GM12864 (cell line): ENCODE data around the gene PDGFA.

Source experiments
- DNase-seq: peaks from one replicate; pipeline ENCODE4 v3.0.0-alpha.2; 2011; ENCODE audit warnings: low read depth
- H3K4me3 ChIP-seq: 2 replicates; pipeline ENCODE4 v1.5.1; 2011; ENCODE audit warnings: mild to moderate bottlenecking, low read depth, low read length, control low read depth
- TF ChIP-seq, protein P1 (sequence below): IDR thresholded peaks from 2 replicates; pipeline ENCODE4 v1.5.1; 2011; ENCODE audit warnings: low read depth, mild to moderate bottlenecking, moderate library complexity, low read length, control low read depth, inconsistent platforms; ENCODE audit errors: missing control alignments

The PDGFA gene

DNA sequence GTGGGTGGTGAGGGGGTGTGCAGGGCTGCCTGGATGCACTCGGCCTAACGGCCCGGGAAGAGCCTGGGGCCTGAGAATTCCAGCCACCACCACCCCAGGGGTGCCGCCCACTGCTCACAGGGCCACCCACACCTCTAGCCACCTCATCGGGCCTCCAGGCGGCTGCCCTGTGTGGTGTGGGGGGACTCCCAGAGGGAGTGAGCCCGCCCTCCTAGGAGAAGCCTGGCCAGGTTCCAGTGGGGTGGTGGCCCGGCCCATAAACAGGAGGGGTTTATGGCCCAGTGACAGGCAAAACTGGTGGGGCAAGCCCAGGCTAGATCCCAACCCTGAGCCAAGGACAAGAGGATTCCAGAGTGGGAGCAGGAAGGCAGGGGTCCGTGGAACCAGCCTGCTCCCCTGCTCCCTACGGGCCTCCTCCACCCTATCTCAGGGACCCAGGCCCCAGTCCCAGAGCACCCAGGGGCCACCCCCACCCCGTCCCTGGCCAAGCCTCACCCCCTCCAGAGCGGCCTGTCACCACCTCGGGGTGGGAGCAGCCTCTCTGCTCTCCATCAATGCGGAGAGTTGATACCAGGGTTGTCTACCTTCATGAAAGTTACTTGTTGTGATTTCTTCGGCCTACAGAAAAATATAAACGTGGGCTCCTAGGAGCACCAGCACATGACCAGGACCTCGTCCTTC lies 20.2 kb upstream of the PDGFA start:
- H3K4me3 ChIP-seq = no peak overlapping the region
- no peak for DNase-seq
- TF ChIP-seq, protein P1, sequence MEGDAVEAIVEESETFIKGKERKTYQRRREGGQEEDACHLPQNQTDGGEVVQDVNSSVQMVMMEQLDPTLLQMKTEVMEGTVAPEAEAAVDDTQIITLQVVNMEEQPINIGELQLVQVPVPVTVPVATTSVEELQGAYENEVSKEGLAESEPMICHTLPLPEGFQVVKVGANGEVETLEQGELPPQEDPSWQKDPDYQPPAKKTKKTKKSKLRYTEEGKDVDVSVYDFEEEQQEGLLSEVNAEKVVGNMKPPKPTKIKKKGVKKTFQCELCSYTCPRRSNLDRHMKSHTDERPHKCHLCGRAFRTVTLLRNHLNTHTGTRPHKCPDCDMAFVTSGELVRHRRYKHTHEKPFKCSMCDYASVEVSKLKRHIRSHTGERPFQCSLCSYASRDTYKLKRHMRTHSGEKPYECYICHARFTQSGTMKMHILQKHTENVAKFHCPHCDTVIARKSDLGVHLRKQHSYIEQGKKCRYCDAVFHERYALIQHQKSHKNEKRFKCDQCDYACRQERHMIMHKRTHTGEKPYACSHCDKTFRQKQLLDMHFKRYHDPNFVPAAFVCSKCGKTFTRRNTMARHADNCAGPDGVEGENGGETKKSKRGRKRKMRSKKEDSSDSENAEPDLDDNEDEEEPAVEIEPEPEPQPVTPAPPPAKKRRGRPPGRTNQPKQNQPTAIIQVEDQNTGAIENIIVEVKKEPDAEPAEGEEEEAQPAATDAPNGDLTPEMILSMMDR = no peak

DNA sequence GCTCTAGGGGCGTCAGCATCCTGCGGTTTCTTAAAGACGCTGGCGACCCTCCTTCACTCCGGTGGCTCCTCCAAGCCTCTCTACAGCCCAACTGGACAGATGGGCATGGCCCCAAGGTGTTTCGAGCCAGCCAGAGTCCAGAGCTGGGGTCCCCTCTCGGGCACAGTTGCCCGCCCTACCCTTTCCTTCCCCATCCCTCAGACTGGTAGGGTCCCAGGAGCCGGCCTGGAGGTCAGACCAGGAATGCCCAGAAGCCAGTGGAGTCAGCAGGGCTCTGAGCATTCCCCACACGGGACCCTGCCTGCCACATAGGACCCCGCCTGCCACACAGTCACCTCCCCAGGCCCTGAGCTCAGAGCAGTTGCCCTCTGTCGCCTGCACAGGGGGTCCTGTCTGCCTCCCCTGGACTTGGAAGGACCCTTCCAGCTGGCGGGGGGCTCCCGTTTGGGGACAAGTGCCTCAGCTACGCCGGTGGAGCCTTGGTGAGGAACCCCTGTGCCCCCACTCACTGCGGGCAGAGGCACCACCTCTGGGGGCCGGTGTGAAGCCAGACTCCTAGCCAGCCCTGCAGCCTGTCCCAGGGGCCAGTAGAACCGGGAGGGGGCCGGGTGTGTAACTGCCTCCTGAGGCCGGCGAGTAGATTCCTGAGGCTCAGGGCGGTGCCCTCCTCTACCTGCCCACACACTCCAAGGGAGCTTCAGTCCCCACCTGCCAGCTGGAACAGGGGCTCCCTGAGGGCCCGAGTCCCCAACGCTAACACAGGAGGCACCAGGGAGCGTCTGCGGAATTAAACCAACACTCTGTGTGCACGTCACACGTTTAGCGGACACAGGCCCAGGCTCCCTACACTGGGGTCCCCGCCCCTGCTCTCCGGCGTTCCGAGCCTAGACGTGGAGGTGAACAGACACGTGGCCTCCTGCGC lies 19.4 kb upstream of the PDGFA start:
- no peak for DNase-seq
- no peak overlapping the region for H3K4me3 ChIP-seq
- TF ChIP-seq, protein P1 = no peak

GRCh38 chr7:537911-538634 lies 18.4 kb upstream of the PDGFA start:
- TF ChIP-seq, protein P1 = no peak
- H3K4me3 ChIP-seq = no peak overlapping the region
- DNase-seq = no peak

DNA sequence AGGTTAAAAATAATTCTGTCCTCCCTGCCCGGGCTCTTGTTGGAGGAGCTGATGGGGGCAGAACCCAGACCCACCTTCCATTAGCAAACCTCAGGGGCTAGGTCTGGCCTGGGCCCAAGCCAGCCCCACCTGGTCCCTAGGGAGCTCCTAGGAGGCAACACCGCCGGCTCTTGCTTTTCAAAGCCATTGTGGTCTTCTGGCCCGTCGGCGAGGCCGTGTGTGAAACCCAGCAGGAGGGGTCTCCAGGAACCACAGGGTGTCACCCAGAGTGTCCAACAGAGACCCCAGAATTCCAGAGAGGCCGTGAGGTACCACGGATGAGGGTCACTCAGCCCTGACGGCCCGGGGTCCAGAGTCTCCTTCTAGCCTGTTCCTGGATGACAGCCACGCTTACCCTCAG lies 16.6 kb upstream of the PDGFA start:
- TF ChIP-seq, protein P1 = no peak
- H3K4me3 ChIP-seq = no peak overlapping the region
- no peak for DNase-seq

GRCh38 chr7:534959-535358 lies 15.3 kb upstream of the PDGFA start:
- no peak for DNase-seq
- no peak overlapping the region for H3K4me3 ChIP-seq
- TF ChIP-seq, protein P1 = no peak

DNA sequence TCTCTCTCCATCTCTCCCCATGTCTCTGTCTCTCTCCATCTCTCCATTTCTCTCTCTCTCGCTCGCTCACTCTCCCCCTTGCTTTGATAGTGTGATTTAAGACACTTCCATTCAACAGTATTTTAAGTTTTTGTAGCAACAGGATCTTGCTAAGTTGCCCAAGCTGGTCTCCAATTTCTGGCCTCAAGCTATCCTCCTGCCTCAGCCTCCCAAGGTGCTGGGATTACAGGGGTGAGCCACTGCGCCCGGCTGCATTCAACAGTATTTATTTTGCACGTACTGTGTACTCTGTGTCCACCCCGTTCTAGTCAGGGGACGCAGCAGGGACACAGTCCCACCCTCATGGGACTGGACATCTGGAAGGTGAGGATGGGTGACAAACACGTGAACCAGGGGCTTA lies 14.4 kb upstream of the PDGFA start:
- TF ChIP-seq, protein P1 = no peak
- DNase-seq = no peak
- no peak overlapping the region for H3K4me3 ChIP-seq
